Heart right ventricle (tissue), 16 donors: Measurements from ENCODE around the gene ZNF415. TPM values are rescaled to one million over a fixed set of nuclear protein-coding genes. Genes with fewer than 3 reads are reported as not detected.

Experiments
- ATAC-seq, 8 donors: fragments of 200-7000 bp; cut with Tn5 transposase; one replicate each; pipeline ENCODE4 v1.9.1; 2020; ENCODE audit warnings: mild to moderate bottlenecking in 8 of 8, moderate library complexity in 8 of 8, moderate number of reproducible peaks in 1 of 8
- DNase-seq, 2 donors: peaks; one replicate each; pipeline ENCODE4 v3.0.0-alpha.2; 2020
- H3K27ac ChIP-seq, 10 donors: fragments of 200-600 bp; sonication (generic) in 2 of 10; one replicate each; pipeline versions ENCODE4 v1.5.0 to v1.8.0; 2020 to 2022; ENCODE audit warnings: mild to moderate bottlenecking in 3 of 10
- H3K27me3 ChIP-seq, 7 donors: fragments of 200-600 bp; one replicate each; pipeline ENCODE4 v1.8.0; 2021 to 2022; ENCODE audit warnings: mild to moderate bottlenecking in 2 of 7
- H3K36me3 ChIP-seq, 9 donors: fragments of 200-600 bp; sonication (generic) in 1 of 9; one replicate each; pipeline versions ENCODE4 v1.5.0 to v1.8.0; 2020 to 2022; ENCODE audit warnings: mild to moderate bottlenecking in 2 of 9
- H3K4me1 ChIP-seq, 9 donors: fragments of 200-600 bp; sonication (generic) in 1 of 9; one replicate each; pipeline versions ENCODE4 v1.5.0 to v1.8.0; 2020 to 2022; ENCODE audit warnings: mild to moderate bottlenecking in 4 of 9
- H3K4me3 ChIP-seq, 10 donors: fragments of 200-600 bp; sonication (generic) in 2 of 10; one replicate each; pipeline versions ENCODE4 v1.5.0 to v1.8.0; 2020 to 2022; ENCODE audit warnings: mild to moderate bottlenecking in 7 of 10, moderate library complexity in 2 of 10
- H3K9me3 ChIP-seq, 11 donors: fragments of 200-600 bp in 10 of 11; sonication (generic) in 2 of 11; one replicate each; pipeline versions ENCODE4 v1.5.0 to v1.8.0; 2013 to 2022; ENCODE audit warnings: mild to moderate bottlenecking in 2 of 11, control low read depth in 1 of 11, moderate library complexity in 1 of 11
- WGBS, 2 donors: extraction: QIAGEN DNeasy Blood & Tissue Kit; methylation state at CpG; one replicate each; pipeline ENCODE4 v1.1.7; 2013; ENCODE audit warnings: inconsistent platforms in 1 of 2; 5-methylcytosine and 5-hydroxymethylcytosine counted together
- intact Hi-C, 10 donors: fragments of 100-400 bp; cut with DNase I; formaldehyde crosslinking; loops; one replicate each; pipeline versions ENCODE4 v1.11.1 to v1.14.2; 2022
- polyA plus RNA-seq, 2 donors: library from polyadenylated mRNA; stranded (reverse); fragments of 200-250 nt; gene quantifications; one replicate each; pipeline ENCODE4 v1.2.3, GENCODE V29; 2013
- total RNA-seq, 10 donors: library from RNA; stranded (reverse); fragmentation: NEBNext Ultra II Directional in 3 of 10; extraction: Animal tissue kit (Norgen Biotek cat#: 25700) in 3 of 10; gene quantifications; one replicate each; pipeline versions ENCODE4 v1.2.1 to v1.2.4, GENCODE V29; 2021 to 2023
- TF ChIP-seq, protein P1 (sequence below), 9 donors: fragments of 200-600 bp; sonication (generic) in 2 of 9; IDR thresholded peaks; one replicate each; pipeline versions ENCODE4 v1.5.0 to v1.8.0; 2021 to 2022; ENCODE audit warnings: antibody characterized with exemption in 9 of 9, mild to moderate bottlenecking in 5 of 9, moderate library complexity in 1 of 9
- donor health status: Arrhythmogenic right ventricular cardiomyopathy.
- donor health status: ischemic (EF 13 %, LVEDD 7.1; RV severe dilation, severe dysfunction).
- donor health status: healthy with polysubstance abuse.
- donor health status: DM: no; HTN: yes; CAD: no.
- donor health status: DM: no; HTN: no; CAD: no.
- donor health status: ischemic (EF 25% LVEDD 6.9; RV normal size, moderate dysfunction).
- donor health status: ischemic (EF 25% LVEDD 5.7; RV mildly dilated, moderate dysfunction).
- donor health status: healthy.
- donor health status: DM: yes; HTN: yes; CAD: no.
- donor health status: Ischemic cardiomyopathy.
- donor health status: ischemic (EF 35%, LVEDD 5.7; RV mildly dilated, moderate dysfunction).
- donor health status: nonischemic (EF 11% LVEDD 7.7; RV severe dilation, severe dysfunction).
- donor health status: DM: yes; HTN: yes; CAD: no.
- donor health status: PGD.
- donor health status: ischemic (EF 29% LVEDD 5.4; RV normal size, mild dysfunction).
- donor health status: nonischemic (EF 23%, LVEDD 6.1; RV moderate dilation, normal function).

Gene ZNF415
- total and polyA plus RNA-seq, 12 donors: 9.5 to 32.5 (median 21.7) TPM

DNA sequence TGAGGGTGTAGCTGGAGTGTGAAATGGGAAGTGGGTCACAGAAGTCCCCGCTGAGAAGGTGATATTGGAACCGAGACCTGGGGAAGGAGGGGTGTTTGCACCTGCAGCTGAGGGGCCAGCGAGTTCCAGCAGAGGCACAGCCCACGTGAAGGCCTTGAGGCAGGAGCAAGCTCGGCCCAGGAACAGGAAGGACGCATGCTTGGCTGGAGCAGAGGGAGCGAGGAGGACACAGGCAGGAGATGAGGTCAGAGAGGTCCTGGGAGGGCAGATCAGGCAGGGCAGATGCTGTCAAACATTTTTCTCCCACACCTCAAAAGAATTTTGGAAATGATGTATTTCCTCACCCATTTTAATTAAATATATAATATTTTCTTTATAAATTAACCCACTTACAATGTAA, 9.3 kb downstream of the ZNF415 start:
- TF ChIP-seq, protein P1, sequence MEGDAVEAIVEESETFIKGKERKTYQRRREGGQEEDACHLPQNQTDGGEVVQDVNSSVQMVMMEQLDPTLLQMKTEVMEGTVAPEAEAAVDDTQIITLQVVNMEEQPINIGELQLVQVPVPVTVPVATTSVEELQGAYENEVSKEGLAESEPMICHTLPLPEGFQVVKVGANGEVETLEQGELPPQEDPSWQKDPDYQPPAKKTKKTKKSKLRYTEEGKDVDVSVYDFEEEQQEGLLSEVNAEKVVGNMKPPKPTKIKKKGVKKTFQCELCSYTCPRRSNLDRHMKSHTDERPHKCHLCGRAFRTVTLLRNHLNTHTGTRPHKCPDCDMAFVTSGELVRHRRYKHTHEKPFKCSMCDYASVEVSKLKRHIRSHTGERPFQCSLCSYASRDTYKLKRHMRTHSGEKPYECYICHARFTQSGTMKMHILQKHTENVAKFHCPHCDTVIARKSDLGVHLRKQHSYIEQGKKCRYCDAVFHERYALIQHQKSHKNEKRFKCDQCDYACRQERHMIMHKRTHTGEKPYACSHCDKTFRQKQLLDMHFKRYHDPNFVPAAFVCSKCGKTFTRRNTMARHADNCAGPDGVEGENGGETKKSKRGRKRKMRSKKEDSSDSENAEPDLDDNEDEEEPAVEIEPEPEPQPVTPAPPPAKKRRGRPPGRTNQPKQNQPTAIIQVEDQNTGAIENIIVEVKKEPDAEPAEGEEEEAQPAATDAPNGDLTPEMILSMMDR (IDR thresholded peaks at IDR 0.05): no peak
- peaks cover 0 to 22% (median 0%) of the 10 kb centered on the region in 11 donors for H3K9me3 ChIP-seq
- H3K27me3 ChIP-seq: no peaks in the 10 kb centered on the region
- intact Hi-C loops: no loop called here
- H3K27ac ChIP-seq: no peak overlapping the region
- ATAC-seq (peak in 4 of 8 donors; percentile 40 to 81 (median 53)), DNase-seq (no peak)
- peaks cover 0 to 42% (median 0%) of the 10 kb centered on the region in 9 donors for H3K36me3 ChIP-seq
- WGBS, 2 donors: 67 to 71% methylated on average over 7 of the region's 7 CpGs
- peaks cover 0 to 6% (median 0%) of the 10 kb centered on the region in 9 donors for H3K4me1 ChIP-seq
- H3K4me3 ChIP-seq: no peak overlapping the region

DNA sequence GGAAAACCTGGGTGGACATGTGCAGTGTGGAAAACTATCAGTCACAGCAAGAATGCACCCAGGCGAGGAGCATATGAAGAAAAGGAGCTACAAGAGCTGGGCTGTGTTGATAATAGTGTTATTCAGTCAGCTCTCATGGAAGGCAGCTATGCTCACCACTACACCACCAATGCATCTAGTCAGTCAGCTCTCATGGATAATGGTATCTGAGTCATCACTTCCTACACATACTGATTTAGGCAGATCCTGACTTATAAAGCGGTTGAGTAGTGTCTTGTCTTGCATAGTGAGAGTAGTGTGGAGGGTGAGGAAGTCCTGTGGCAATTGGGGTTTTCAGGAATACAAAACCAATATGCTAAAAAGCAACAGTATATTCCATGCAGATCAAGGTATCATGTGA, 20.4 kb downstream of the ZNF415 start:
- Histone ChIP-seq H3K4me3 (no peak overlapping the region), H3K4me1 (no peaks in the 10 kb centered on the region), H3K27ac (no peak overlapping the region), H3K36me3 (peaks cover 0 to 94% (median 70%) of the 10 kb centered on the region in 9 donors), H3K27me3 (no peaks in the 10 kb centered on the region), H3K9me3 (peaks cover 0 to 58% (median 8%) of the 10 kb centered on the region in 11 donors)
- ATAC-seq (no peak), DNase-seq (no peak)
- WGBS, 2 donors: 94 to 97% methylated on average over 2 of the region's 2 CpGs
- intact Hi-C loops: no loop called here
- TF ChIP-seq, protein P1 (IDR thresholded peaks at IDR 0.05): no peak

DNA sequence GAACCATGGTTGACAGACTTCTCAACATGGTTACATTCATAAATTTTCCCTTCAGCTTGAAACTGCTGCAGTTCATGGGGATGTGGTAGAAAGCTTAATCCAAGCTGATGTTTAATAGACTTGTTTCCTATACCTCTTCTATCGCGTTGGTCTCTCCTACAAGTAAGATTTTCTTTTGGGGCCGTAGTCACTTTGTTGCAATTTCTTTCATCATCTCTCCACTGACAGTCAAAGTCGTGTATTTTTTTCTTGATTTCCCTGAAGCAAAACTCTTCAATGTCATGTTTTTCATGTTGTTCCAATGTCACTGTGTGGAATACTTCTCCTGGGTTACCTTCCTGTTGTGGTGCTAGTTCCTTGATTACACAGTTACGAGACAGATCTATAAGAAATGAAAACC, 23.2 kb downstream of the ZNF415 start:
- Histone ChIP-seq H3K9me3 (peaks cover 0 to 38% (median 0%) of the 10 kb centered on the region in 11 donors), H3K36me3 (peaks cover 0 to 67% (median 46%) of the 10 kb centered on the region in 9 donors), H3K4me3 (no peak overlapping the region), H3K4me1 (no peaks in the 10 kb centered on the region), H3K27ac (no peak overlapping the region), H3K27me3 (no peaks in the 10 kb centered on the region)
- TF ChIP-seq, protein P1 (IDR thresholded peaks at IDR 0.05): no peak
- no peak for DNase-seq
- ATAC-seq: no peak
- WGBS, 2 donors: 95 to 97% methylated on average over 5 of the region's 5 CpGs
- intact Hi-C loops: no loop called here

DNA sequence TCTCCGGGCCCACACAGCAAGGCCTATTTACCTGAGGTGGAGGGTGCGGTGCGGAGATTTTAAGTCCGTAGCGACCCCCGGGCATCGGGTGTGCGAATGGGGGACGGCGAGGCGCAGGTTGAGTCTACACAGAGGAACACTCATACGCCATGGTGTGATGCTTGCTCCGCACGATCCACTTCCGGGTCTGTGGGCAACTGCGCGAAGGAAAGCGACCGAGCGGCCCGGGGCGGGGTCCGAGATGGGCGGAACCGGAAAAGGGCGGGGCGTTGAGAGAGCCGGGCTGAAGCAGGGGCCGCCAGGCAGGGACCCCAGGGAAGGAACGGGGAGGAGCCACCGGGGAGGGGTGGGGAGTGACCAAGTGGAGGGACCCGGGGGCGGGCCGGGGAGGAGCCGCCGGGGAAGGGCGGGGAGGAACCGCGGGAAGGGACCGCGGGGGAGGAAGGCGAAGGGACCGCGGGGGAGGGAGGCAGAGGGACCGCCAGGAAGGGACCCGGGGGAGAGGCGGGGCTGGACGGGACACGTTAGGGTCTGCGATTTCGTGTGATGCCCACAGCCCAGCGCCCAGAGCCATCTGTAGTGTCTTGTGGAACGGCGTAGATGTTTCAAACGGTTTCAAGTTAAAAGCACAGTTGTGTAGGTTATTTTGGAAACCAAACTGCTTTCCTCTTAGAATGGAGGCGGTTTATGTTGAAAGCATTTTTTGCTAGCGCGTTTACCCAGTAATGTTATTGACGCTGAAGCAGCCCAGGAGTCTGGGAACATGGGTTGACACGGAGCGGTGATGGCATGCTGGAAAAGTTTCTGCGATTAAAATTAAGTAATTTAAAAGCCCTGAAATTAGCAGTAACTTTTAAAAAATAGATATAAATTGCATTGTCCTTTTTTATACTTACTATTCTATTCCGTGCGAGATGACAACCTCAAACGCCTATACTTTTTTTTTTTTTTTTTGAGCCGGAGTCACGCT, 29.2 kb downstream of the ZNF415 start, which contains the start of gene ZNF160:
Gene ZNF160, minus strand, starts transcription at position 189 of the 970 bp plus-strand sequence. CDS start 17,146 bp downstream, outside the sequence.
- intact Hi-C loops: loop anchor here in 4 of 10 donors (2.0 to 5.0 kb wide), 6 partner anchors 27 to 55 kb away; partner anchors contain the start of genes ZNF347 (in 2 of the 4) and ZNF415 (in 1 of the 4)

More for the DNA sequence above, 29.2 kb downstream of the ZNF415 start, which contains the start of gene ZNF160:
- peak within 1 kb of the TSS; percentile 75 to 97 (median 85) for H3K4me3 ChIP-seq
- H3K36me3 ChIP-seq: peaks cover 0 to 26% (median 6%) of the 10 kb centered on the region in 9 donors
- DNase-seq (peak; percentile 100), ATAC-seq (peak; percentile 99)
- H3K27ac ChIP-seq: peak within 1 kb of the TSS; percentile 84 to 98 (median 94)
- peaks cover 9 to 46% (median 25%) of the 10 kb centered on the region in 9 donors for H3K4me1 ChIP-seq
- TF ChIP-seq, protein P1 (IDR thresholded peaks at IDR 0.05): no peak
- WGBS, 2 donors: 2% methylated on average over 63 to 67 of the region's 67 CpGs
- no peaks in the 10 kb centered on the region for H3K27me3 ChIP-seq
- H3K9me3 ChIP-seq: peaks cover 0 to 8% (median 0%) of the 10 kb centered on the region in 11 donors
